ENCODE results near the gene OR51B5.
"Not testable (repeated sequence)": the region's sequence is repeated elsewhere in the genome, so short reads cannot be mapped to it uniquely, and the experiment has no call there.

The OR51B5 gene

DNA sequence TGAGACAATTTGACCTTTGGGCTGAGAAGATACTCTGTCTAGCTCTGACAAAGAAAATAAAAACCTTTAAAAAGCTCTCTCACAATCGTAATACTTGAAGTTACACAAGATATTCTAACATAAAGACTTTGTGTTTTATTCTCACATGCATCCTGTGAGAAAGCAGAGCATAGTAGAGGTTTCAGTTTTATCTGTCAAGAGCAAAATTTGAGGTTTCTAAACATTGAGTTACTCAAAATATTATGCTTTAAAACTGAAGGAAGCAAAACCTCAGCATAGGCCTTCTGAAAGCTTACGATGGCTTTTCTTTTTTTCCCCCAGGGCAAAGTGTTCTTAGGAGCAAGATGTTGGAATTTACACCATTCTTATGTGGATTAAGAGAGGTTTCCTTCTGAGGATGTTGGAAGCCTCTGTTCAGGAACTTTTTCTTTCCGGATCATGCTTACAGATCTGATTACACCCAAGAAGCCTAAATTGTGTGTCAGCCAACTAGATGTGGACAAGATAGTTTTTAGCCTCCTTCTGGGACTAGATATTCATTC, 25.2 kb upstream of the OR51B5 start:
- DNase-seq (ENCODE audit: low read depth): no peak
- no peak overlapping the region for H3K4me3 ChIP-seq (ENCODE audit: control insufficient read depth, low read depth, low read length)
- TF ChIP-seq, protein P1, sequence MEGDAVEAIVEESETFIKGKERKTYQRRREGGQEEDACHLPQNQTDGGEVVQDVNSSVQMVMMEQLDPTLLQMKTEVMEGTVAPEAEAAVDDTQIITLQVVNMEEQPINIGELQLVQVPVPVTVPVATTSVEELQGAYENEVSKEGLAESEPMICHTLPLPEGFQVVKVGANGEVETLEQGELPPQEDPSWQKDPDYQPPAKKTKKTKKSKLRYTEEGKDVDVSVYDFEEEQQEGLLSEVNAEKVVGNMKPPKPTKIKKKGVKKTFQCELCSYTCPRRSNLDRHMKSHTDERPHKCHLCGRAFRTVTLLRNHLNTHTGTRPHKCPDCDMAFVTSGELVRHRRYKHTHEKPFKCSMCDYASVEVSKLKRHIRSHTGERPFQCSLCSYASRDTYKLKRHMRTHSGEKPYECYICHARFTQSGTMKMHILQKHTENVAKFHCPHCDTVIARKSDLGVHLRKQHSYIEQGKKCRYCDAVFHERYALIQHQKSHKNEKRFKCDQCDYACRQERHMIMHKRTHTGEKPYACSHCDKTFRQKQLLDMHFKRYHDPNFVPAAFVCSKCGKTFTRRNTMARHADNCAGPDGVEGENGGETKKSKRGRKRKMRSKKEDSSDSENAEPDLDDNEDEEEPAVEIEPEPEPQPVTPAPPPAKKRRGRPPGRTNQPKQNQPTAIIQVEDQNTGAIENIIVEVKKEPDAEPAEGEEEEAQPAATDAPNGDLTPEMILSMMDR (conservative IDR thresholded peaks at IDR 0.05; ENCODE audit: control insufficient read depth, insufficient read depth, low read depth, low read length): no peak

DNA sequence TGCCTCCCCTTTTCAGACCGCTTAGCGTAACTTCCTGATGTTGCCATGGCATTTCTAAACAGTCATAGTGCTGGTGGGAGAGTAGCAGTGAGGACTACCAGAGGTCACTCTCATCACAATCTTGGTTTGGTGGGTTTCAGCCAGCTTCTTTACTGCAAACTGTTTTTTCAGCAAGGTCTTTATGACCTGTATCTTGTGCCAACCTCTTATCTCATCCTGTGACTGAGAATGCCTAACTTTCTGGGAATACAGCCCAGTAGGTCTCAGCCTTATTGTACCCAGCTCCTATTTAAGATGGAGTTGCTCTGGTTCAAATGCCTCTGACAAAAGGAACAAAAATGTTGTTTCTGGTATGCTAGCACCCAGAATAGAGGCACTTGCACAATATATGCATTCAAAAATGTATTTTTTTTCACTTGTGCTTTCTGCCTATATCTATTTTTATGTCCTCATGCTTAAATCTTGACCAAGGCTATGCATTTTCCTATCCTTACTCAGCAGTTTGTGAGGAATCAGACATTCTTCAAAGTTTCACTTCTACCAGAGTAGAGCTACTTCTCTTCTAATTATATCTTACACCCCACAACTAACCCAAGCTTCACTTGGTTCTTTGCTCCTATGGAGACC, 24.2 kb upstream of the OR51B5 start:
- DNase-seq (ENCODE audit: low read depth): peak; percentile 43
- TF ChIP-seq, protein P1 (conservative IDR thresholded peaks at IDR 0.05; ENCODE audit: control insufficient read depth, insufficient read depth, low read depth, low read length): no peak

DNA sequence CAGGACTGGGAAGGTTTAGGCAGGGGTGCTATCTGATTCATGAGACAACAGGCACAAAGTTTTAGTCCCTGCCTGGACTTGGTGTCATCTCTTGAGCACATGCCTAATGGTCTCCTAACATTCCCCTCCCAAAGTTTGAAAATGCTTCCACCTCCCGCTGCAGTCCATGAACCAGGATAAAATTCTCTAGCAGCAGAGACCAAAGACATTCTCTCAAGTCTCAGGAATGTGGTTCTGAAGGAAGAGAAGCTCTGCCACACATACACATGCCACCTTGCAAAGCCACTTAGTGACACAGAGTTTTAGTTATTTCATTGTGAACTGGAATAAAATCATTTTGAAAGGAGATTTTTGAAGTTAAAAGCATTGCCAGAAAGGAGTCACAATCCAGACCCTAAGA, 23.5 kb upstream of the OR51B5 start:
- no peak for DNase-seq (ENCODE audit: low read depth)
- H3K4me3 ChIP-seq (ENCODE audit: control insufficient read depth, low read depth, low read length): no peak overlapping the region
- TF ChIP-seq, protein P1 (conservative IDR thresholded peaks at IDR 0.05; ENCODE audit: control insufficient read depth, insufficient read depth, low read depth, low read length): no peak

More for the DNA sequence above, 24.2 kb upstream of the OR51B5 start:
- no peak overlapping the region for H3K4me3 ChIP-seq (ENCODE audit: control insufficient read depth, low read depth, low read length)

DNA sequence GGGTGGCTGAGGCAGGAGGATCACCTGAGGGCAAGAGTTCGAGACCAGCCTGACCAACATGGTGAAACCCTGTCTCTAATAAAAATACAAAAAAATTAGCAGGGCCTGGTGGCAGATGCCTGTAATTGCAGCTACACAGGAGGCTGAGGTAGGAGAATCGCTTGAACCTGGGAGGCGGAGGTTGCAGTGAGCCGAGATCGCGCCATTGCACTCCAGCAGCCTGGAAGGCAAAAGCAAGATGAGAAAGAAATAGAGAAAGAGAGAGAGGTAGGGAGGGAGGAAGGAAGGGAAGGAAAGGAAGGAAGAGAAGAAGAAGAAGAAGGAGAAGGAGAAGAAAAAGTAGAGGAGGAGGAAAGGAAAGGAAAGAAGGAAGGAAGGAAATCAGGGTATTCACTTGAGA, 23.0 kb upstream of the OR51B5 start:
- DNase-seq (ENCODE audit: low read depth); H3K4me3 ChIP-seq (ENCODE audit: control insufficient read depth, low read depth, low read length): not testable (repeated sequence)

DNA sequence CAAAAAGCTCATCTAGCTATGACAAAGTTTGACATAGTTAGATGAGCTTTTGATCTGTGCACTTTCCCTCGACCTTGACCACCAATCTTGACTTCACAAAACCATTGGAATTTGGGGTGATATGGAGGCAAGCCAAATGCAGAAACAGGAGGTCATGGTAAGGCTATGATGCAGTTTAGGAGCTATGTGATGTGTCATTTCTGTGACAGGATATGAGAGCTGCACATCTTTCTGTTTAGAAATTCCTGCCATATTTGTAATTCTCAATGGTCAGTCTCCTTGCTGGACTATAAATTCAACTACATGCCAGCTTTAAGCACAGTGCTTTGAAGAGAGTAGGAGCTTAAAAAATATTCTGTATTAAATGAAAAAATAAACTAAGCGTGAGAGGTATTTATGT, 20.9 kb upstream of the OR51B5 start:
- TF ChIP-seq, protein P1 (conservative IDR thresholded peaks at IDR 0.05; ENCODE audit: control insufficient read depth, insufficient read depth, low read depth, low read length): no peak
- no peak overlapping the region for H3K4me3 ChIP-seq (ENCODE audit: control insufficient read depth, low read depth, low read length)
- peak; percentile 73 for DNase-seq (ENCODE audit: low read depth)

DNA sequence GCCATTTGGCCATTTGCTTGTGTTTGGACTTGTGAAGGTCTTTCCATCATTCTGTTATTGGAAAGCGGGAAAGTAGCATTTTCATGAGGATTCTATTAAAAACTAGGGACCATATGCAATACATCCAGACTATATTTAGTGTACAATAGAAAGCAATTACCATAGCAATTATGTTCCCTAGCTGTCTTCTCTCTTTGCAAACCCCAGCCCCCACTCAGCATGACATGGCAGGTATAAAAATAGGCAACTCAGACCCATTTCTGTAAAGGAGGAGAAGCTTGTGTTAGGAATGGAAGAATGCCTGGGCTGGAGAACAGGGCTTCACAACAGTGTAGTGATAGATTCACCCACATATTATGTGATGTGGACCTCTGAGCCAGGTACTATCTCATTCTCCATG, 20.4 kb upstream of the OR51B5 start:
- no peak overlapping the region for H3K4me3 ChIP-seq (ENCODE audit: control insufficient read depth, low read depth, low read length)
- DNase-seq (ENCODE audit: low read depth): no peak
- TF ChIP-seq, protein P1 (conservative IDR thresholded peaks at IDR 0.05; ENCODE audit: control insufficient read depth, insufficient read depth, low read depth, low read length): no peak

DNA sequence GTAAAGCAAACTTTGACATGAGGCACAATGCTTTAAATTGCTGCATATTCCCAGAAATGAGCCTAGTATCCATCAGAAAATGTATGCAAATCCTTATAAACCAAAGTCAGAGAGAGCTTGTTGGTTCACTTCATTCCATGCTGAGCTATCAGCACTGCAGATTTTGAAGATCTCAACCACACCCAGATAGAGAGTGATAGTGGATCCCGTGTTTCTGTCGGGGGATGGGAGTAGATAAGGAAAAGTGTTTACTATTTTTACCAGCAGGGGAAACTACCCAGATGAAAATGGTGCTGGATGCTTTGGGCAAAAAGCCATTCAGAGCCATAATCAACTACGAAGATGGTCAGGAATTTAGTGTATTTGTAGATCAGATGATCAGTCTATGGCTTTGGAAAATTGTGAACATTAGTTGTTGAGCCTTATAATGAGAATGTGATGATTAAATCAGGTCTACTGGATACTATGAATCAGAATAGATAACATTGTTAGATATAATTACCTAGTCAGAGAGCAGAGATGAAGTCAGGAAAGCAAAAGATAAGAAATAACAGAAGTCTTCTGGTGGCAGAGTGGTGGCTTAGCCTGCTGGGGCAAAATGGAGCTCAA, 18.8 kb upstream of the OR51B5 start:
- H3K4me3 ChIP-seq (ENCODE audit: control insufficient read depth, low read depth, low read length): no peak overlapping the region
- DNase-seq (ENCODE audit: low read depth): no peak
- TF ChIP-seq, protein P1 (conservative IDR thresholded peaks at IDR 0.05; ENCODE audit: control insufficient read depth, insufficient read depth, low read depth, low read length): no peak

DNA sequence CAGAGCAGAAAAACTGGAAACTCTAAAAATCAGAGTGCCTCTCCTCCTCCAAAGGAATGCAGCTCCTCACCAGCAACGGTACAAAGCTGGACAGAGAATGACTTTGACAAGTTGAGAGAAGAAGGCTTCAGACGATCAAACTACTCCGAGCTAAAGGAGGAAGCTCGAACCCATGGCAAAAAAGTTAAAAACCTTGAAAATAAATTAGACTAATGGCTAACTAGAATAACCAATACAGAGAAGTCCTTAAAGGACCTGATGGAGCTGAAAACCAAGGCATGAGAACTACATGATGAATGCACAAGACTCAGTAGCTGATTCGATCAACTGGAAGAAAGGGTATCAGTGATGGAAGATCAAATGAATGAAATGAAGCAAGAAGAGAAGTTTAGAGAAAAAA, 12.7 kb upstream of the OR51B5 start:
- not testable (repeated sequence) for H3K4me3 ChIP-seq (ENCODE audit: control insufficient read depth, low read depth, low read length); DNase-seq (ENCODE audit: low read depth)
